ENCODE data around the gene TBC1D1. TPM values are rescaled to one million over a fixed set of nuclear protein-coding genes. Genes with fewer than 3 reads are reported as not detected.

TBC1D1 gene
- total RNA-seq, 4 donors from 2014 or later = 56.4 to 127 (median 94.8) TPM

GRCh38 chr4:38138363-38138762 is 247.5 kb downstream of the TBC1D1 start:
- DNase-seq (ENCODE audit: low spot score) (no peak), ATAC-seq (ENCODE audit: low FRiP score) (no peak)
- no peak for TF ChIP-seq CTCF (IDR thresholded peaks at IDR 0.05)

GRCh38 chr4:38139187-38139586 is 248.3 kb downstream of the TBC1D1 start:
- TF ChIP-seq CTCF (IDR thresholded peaks at IDR 0.05) = no peak
- ATAC-seq (ENCODE audit: low FRiP score) (no peak), DNase-seq (ENCODE audit: low spot score) (no peak)

GRCh38 chr4:38140643-38141203 is 249.8 kb downstream of the TBC1D1 start:
- ATAC-seq (ENCODE audit: low FRiP score) = no peak
- no peak for DNase-seq (ENCODE audit: low spot score)
- TF ChIP-seq CTCF (IDR thresholded peaks at IDR 0.05) = no peak

- ATAC-seq (ENCODE audit: low FRiP score) (peak; percentile 78), DNase-seq (ENCODE audit: low spot score) (no peak)
- TF ChIP-seq CTCF (IDR thresholded peaks at IDR 0.05) = no peak
Measured at GRCh38 chr4:38141808-38142500, 251.1 kb downstream of the TBC1D1 start.

- DNase-seq (ENCODE audit: low spot score) (no peak), ATAC-seq (ENCODE audit: low FRiP score) (no peak)
Measured at GRCh38 chr4:38144031-38144430, 253.1 kb downstream of the TBC1D1 start.

GRCh38 chr4:38145033-38145678 is 254.3 kb downstream of the TBC1D1 start:
- TF ChIP-seq CTCF (IDR thresholded peaks at IDR 0.05) = no peak
- ATAC-seq (ENCODE audit: low FRiP score) (no peak), DNase-seq (ENCODE audit: low spot score) (no peak)

More at GRCh38 chr4:38144031-38144430, 253.1 kb downstream of the TBC1D1 start:
- TF ChIP-seq CTCF (IDR thresholded peaks at IDR 0.05) = no peak
